ENCODE results near the gene ZFYVE21.

Gene ZFYVE21

DNA sequence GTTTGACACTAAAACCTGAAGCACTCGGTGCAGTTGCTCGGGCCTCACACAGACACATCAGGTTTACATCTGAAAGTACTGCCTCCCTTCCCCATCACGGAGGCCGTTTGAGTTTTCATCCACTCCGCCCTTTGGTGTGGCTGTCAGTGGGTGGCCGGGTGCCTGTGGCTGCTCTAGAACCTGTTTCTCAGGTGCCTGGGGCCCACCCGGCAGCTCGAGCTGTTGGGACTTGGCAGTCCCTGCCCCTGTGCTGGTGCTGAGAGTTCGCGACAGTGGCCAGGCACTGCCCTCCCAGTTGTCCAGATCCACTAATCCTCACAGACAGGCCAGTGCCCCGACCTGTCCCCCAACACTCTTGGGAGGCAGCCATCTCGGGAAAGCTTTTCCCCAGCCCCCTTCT lies 22.7 kb upstream of the ZFYVE21 start:
- no peak for DNase-seq

DNA sequence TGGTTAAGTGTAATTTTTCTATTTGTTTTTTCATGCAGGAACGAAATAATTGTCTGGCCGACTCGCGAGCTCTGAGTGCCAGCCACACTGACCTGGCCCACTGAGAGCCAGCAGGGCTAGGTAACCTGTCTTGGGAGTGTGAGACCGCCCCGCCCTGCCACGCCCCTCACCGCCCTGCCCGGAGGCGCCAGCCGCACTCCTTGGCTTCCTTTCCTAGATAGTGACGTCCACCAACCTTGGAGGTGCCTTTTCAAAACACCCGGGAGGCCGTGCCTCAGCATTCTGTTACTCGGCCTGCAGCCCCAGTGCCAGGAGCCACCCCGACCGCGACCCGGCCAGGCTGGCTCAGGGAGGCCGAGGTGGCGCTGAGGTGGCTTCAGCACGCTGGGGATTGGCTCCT lies 22.1 kb upstream of the ZFYVE21 start:
- no peak for DNase-seq

DNA sequence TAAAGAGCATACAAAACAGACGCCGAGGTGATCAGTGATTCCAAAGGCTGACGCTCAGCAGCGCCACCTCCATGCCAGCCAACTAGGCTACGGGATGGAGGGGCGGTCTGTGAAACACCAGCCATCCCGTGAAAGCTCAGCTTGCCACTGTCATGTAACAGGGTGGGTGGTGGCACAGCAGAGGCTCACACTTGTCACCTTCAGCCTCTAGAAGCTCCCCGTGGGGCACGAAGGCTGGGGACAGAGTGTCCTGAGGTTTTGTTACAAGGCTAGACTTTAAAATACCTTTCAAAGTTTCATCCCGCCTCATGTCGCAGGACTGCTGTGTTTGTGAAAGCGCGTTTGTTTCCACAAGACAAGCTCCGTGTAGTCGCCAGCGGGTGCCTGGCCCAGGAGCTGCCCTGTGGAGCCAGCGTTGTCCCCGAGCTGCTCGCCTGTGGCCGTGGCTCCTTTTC lies 21.0 kb upstream of the ZFYVE21 start:
- DNase-seq = no peak

DNA sequence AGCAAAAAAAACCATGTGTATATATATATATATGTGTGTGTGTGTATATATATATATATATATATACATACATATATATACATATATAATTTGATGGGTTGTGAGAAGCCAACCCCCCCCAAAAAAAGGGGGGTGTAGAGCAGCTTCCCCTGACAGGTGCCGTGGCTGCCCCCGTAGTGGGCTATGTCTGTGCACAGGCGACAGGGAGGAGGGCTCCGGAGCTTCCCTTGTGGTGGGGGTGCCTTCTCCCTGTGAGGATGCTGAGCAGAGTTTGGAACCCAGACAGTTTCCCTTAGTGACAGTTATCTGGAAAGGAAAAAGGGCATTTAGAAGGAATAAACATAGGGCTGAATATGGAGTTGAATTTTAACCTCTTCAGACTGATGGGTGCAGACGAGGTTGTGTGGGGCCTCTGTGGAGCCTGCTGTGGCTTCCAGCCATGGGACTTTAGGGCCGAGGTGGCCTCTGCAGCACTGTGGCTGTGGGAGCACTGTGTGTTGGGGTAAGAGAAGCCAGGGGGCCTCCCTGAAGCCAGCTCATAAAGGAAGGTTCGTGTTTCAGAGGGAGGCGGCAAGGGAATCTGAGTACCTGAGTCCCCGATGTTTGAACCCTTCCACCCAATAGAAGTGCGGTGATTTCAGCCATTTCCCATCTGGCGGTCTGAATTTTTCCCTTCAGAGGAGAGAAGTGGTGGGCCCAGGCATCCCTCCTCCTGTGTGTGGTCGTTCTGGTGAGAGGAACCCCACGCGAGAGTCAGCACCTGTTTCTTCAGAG lies 20.1 kb upstream of the ZFYVE21 start:
- DNase-seq = no peak

DNA sequence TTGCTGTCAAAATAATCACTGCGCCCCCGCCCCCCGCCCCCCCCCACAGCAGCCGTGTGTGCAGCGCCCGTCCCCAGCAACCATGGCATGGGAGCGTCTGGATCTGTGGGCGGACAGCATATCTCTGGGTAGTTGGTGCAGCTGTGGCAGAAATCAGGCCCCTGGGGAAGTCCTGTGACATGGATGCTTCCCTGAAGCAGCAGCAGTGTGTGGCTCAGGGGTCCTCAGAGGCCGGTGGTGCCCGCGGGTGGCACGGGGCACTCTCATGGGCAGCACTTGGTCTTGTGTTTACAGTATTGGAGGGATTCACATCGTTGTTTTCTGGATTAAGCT lies 19.6 kb upstream of the ZFYVE21 start:
- DNase-seq = no peak

DNA sequence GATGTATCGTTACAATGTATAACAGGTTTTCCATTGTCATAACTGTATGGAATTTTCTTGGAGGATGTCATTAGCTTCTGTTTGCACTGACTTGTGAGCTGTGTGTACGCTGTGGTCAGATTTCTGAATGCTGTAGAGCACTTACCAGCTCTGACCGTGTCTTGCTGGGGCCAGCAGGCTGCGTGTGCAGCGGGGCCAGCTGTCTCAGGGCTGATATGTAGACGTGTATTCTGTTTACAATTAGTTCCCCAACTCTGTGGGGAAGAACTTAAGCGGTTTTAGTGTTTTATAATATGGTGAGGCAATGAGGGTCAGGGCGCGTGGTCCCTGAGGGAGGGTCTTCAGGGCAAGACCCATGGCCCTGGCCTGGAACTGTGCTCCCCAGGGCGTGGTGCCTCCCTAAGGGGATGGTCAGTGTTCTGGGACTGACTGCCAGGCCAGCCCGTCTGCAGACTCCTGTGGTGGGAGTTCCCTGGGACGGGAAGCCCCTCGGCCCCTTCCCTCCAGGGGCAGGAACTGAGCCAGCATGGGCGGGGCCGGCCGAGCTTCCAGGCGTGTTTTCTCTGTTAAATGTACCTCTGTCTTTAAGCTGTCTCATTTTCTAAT lies 19.0 kb upstream of the ZFYVE21 start:
- no peak for DNase-seq

DNA sequence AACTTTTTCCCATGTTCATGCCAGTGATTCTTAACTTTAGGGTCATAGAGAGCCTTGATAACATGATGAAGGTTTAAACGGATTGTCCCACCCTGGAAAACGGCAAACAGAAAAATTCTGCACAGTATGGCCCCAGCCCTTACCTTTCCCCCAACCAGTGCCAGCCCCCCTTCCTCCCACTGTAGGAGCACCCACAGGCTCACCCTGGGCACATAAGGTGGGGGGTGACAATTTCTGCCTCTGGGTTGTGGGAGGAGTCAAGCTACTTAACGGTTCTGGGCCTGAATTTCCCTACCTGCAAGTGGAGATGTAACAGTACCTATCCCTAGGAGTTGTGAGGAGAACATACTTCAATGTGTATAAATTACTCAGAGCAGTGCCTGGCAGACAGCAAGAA lies 18.4 kb upstream of the ZFYVE21 start:
- no peak for DNase-seq

DNA sequence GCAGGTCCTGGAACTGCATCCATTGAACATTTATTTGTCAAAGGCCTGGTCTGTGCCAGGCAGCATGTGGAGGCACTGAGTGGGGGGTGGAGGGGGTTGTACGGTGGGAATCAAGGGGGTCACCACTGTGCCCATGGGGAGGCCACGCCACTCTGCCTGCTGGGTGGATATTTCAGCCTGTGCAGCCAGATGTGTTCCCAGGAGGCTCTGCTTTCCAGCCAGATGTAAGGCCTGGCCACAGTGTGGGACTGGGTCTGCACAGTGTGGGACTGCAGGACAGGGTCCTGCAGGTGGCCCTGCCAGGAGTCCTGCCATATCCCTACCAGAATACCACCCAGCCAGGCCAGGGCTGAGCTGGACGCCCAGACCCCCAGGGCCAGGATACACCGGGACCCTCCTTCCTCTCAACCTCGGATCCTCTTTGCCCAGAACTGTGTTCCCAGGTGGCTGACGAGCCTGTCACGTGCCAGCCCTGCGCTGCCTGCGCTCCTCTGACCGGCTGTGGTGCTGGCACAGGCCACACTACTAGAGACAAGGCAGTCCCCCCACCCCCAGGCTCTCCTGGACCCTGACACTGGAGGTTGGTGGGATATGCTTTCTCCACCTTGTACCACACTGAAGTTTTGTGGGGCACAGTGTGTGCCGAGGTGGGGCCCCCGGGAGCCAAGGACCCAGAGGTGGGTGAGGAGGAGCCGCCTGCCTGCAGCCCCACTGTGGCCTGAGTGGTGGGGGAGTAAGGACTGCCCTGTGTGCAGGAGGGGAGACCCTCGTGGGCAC lies 17.8 kb upstream of the ZFYVE21 start:
- no peak for DNase-seq

DNA sequence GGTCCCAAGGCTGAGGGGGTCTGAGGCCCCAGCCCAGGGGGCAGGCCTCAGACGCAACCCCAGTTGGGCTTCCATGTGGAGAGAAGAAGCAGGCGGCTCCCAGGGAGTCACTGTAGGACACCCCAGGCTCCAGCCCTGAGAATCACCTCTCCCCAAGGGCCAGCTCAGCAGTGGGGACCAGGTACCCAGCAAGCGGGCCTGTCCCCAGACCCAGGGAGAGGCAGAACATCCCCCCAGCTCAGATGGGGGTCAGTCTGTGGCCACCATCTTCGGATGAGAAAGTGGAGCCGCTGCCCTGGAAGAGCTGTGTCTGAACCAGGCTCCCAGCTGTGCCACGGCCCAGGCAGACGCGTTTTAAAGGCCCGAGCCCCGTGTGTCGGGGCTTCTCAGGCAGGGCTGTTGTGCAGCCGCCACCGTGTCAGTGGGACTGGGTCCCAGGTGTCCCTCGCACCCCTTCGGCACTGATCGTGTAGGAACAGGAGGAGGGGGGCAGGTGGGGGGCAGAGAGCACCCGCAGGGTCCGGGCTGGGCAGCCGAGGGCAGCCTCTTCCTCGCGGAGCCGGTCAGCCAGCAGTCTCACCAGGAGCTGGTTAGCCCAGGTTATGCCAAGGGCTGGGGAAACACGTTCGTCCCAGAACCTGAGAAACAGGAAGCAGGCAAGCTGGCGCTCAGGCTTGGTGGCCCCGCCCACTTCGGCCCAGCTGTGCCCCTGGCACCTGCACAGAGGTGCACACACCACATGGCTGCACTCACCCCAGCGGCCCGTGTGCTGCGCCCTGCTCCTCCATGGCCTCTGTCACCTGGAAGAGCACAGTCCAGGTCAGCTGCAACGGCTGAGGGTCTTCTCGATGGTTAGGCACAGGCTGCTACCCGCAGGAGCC lies 17.0 kb upstream of the ZFYVE21 start:
- no peak for DNase-seq

DNA sequence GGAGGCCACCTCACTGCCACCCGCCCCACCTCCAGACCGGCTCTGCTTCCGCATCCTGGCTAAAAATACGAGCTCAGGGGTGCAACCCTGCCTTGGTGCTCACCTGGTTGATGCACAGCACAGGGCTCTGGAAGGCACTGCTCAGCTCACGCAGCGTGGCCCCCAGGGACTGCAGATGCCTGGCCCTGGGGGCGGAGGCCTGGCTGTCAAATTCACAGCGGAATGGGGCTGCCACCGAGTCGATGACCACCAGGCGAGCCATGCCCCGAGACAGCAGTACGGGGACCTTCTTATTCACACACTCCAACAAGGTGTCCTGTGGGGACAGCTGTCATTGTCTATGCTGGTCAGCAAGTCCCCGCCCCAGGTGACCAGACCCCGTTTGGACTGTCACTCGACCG lies 16.3 kb upstream of the ZFYVE21 start:
- DNase-seq = no peak

DNA sequence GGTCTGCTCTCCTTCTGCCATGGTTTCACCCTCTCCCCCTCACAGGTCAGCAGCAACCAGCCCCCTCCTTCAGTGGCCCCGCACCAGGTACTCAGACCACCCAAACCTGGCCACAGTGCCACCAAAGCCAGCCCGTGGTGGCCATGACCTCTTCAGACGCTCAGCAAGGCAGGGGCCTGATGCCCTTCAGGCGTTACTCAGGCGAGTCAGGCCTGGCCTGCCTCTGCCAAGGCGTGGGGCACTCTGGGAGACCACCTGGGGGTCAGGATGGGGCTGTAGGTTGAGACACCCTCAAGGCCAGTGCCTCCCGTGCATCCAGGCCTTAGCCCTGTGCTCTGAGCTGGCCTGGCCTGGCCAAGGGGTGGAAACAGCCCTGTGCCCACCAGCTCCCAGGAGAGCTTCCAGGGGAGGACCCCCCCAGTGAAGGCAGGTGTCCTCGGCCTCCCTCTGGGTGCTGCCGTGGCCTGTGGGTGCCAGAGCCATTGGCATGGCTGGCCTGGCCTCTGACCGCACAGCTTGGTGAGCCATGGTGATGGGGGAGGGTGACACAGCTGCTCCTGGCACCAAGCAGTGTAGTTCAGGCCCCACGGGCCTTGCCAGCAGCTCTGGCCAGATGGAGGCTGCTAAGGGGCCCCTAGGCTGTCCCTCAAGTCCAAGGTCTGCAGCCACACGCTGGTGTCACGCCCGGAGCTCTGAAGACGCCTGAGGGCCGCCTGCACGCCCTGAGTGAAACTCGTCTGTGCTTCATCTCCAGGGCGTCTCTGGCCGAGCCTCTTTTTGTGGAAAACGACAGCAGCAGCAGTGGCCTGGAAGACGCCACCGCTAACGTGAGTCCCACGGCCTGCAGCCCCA lies 15.5 kb upstream of the ZFYVE21 start:
- DNase-seq = no peak

DNA sequence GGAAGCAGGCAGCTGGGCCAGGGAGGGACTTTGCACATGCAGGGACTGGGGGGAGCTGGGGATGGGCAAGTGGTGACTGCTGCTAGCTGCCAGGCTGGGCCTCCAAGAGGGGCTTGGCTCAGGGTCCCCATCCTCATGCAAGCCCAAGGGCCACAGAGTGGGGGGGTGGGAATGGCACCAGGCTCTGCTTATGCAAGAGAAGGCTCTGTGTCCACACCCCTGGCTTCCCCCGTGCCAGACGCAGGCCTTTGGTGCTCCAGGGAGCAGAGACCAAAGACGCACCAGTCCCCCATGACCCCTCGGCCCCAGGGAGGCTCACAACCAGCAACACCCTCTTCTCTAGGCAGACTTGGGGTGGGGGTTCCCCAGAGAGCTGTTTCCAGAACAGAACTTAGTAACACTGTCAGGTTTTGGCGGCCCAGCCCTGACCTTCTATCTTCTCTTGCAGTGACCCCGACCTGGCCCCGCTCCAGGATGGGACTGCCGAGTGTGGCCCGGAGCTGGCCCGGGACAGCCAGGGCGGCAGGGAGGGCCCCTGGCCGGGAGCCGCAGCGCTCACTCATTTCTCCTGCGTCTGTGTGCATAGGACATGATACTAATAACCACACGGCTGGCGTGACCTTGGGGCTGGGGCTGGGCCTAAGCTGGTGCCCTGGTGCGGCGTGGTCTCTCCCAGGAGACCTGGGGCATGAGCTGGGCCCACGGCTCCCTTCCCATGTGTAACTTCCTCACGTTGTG lies 14.7 kb upstream of the ZFYVE21 start:
- no peak for DNase-seq

DNA sequence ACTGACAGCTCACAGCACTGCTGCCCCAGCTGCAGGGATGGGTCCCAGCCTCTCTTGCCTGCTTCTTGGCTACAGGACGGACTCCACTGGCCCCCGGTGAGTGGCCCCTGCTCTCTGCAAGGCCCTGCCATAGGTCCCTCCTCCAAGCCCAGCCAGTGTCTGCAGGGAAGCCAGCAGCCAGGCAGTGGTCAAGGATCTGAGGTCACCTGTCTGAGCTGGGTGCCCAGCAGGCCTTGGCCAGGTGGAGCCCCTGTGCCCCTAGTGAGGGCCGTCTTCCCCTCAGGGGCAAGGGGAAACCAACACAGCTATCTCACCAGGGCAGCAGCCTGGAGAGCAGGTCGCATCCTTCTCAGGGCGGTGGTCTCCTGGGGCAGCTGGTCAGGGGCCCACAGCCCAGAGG lies 13.5 kb upstream of the ZFYVE21 start:
- no peak for DNase-seq

DNA sequence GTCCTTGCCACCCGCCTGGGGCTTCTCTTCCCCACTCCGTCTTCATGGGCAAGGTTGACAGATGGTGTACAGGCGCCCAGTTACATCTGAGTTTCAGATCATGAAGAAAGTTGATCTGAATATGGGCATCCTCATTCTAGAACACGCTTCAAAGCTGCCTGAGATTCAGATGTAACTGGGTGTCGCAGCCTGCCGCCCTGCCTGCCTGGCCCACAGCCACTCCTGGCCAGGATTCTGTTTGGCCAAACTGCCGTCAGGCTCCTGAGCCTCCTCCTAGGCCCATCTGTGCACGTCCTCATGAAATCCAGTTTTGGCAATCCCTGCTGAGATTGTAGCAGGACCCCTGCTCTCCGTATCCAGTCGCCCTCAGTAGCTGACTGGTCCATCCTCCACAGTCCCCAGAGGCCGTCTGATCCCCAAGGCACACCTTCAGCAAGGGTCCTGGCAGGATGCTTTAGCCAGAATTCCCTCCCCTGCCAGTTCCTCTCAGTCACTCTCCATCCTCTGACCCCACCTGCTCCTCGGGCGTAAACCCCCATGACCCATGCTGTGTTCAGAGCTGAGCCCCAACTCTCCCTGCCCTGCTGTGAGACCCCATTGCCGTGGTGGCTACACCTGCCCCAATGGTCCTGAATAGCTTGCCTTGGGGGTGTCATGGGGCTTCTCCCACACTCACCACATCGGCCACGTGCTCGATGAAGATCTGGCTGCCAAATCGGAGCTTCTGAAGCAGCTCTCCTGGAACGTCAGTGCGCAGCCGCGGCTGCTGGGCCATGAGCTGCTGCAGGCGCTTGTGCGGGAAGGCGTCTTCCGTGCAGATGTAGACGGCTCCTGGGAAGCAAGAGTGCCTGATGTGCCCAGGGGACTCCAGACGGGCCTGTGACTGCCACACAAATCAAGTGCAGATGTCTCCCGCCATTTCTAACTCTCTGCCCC lies 12.8 kb upstream of the ZFYVE21 start:
- no peak for DNase-seq

DNA sequence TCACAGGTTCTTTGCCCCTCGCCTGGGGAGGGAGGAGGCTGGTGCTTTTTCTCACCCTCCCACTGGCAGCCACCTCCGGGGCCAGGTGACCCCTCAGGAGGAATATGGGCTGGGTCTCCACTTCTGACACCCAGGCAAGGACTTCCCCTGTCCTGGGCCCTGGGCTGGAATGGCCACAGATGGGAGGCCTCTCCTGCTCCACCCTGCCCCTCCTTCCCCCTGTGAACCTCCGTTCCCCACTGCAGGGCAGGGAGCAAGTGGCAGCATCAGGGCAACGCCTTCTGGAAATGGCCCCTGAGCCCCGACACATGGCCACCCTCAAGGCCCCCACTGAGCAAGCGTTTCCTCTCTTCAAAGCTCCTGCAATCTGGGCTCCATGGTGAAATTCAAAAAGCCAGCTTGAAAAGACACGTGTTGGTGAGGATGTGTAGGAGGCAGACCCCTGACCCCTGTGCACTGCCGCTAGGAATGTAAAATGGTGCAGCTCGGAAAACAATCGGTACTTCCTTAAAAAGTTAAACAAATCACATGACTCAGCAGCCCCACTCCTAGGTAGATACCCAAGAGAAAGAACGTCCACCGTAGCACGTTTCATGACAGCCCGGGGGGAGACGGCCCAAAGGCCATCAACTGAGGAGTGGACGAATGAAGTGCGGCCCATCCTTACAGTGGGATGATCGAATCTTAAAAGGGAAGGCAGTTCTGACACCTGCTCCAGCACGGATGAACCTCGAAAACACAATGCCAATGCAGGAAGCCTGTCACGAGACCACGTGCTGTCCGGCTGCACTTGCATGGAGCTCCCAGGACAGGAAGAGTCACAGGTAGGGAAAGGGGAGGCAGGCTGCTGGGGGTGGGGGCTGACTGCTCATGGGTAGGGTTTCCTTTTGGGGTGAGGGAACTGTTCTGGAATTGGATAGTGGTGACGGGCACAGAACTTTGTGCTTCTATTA lies 11.9 kb upstream of the ZFYVE21 start:
- no peak for DNase-seq

DNA sequence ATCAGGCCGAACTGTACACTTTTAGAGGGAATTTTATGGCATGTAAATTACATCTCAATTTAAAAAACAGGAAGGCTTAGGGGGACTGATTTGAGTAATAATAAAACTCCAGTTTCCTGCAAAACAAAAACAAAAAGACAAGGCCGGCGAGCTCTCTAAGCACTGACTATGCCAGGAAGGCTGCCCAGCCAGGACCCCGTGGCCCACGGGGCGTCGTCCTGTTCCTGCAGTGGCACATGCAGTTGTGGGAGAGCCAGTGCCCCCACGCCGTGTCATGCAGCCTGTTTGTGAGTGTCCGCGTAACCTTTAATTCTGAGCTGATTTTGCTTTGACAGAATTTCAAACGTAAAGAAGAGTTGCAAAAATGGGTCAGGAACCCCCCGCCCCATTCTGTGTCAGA lies 10.9 kb upstream of the ZFYVE21 start:
- DNase-seq = no peak

DNA sequence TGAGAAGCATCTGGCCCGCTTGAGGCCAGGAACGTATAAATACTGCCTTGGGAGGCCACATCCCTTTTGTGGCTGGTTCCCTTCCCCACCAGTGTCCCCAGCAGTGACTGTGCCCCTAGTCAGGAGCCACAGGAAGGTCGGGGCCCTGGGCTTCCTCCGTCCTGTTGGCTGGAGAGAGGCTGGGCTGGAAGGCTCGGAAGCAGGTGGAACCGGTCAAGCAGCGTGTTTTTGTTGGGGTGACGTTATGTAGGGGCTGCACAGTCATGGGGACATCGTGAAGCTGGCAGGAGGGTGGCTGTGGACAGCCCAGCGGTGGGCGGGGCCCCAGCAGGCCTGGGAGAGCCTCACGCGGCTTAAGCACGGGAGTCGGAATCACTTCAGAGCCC lies 10.5 kb upstream of the ZFYVE21 start:
- no peak for DNase-seq

DNA sequence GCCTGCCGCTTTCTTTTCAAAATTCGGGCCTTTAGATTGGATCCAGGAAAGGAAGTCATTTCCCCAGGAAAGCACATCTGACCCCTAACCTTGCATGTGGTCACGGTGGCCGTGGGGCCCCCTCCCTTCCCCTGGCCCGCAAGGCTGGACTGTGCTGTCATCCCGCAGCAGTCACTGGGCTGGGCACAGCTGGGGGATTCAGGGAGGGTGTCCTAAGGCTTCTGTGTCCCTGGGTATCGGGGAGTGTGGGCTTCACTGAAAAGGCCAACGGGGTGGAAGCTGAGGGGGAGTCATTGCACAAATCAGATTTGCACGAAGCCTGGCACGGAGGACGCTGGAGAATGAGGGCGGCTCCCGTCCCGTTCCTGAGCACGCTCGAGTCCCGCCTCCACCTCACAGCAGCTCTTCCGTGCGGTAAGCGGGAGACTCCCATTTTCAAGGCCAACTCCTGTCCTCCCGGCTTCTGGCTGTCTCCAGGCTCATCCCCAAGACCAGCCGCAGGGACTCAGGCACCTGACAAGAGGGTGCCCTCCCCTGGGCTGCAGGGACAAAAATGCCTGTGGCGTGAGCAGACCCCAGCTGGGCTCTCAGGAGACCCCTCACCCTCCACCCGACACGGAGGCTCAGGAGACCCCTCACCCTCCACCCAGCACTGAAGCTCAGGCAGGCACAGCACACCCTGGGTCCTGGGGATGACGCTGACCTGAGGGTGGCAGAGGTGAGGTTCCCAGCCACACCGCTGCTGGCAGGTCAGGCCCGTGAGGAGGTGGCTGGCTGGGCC lies 9.9 kb upstream of the ZFYVE21 start:
- DNase-seq = no peak

Data from NCI-H524 (cell line).